SK-N-SH (cell line): ENCODE data around the gene SFMBT2. TPM values are rescaled to one million over a fixed set of nuclear protein-coding genes. Genes with fewer than 3 reads are reported as not detected.

Experiments
- CTCF ChIA-PET: fragments of 300-600, 350-600 bp; formaldehyde crosslinking; extraction: SDS; loops from one replicate; lab custom pipeline; 2021; lab: Yijun Ruan, JAX
- POLR2A ChIA-PET: fragments of 350-600 bp; sonication (Branson Sonifier 250); formaldehyde crosslinking; extraction: SDS; loops from one replicate; lab custom pipeline; 2020; ENCODE audit warnings: antibody characterized with exemption, inconsistent platforms; lab: Yijun Ruan, JAX
- DNase-seq: peaks from one replicate; pipeline ENCODE4 v3.0.0; 2012
- H2AFZ ChIP-seq: fragments of 200-600 bp; sonication (generic); 2 replicates; pipeline ENCODE4 v1.8.1; 2016; ENCODE audit warnings: antibody characterized with exemption, mild to moderate bottlenecking, low read depth
- H3F3A ChIP-seq: fragments of 200-600 bp; sonication (generic); replicated peaks from 2 replicates; pipeline ENCODE3; 2016; ENCODE audit warnings: antibody characterized with exemption, mild to moderate bottlenecking; ENCODE audit not compliant: insufficient read depth
- H3K27ac ChIP-seq, 2 experiments: fragments of 200-500 bp in 1 of 2; fragments of 200-600 bp in 1 of 2; sonication (Bioruptor generic) in 1 of 2; sonication (generic), shearing (Covaris generic) in 1 of 2; 2 replicates each; pipeline versions ENCODE4 v1.5.1 to v1.6.1; 2014 to 2016; ENCODE audit warnings: low read depth in 2 of 2, inconsistent platforms in 1 of 2, low read length in 1 of 2, mild to moderate bottlenecking in 1 of 2, mixed read lengths in 1 of 2
- H3K27me3 ChIP-seq: fragments of 200-600 bp; sonication (generic), shearing (Covaris generic); 2 replicates; pipeline ENCODE4 v1.6.1; 2016; ENCODE audit warnings: mixed run types; ENCODE audit not compliant: insufficient read depth
- H3K36me3 ChIP-seq, 2 experiments: fragments of 200-500 bp in 1 of 2; fragments of 200-600 bp in 1 of 2; sonication (Bioruptor generic) in 1 of 2; sonication (generic) in 1 of 2; replicated peaks in 1 of 2; 2 replicates each; pipeline versions ENCODE3 to v1.5.1; 2014 to 2016; ENCODE audit warnings: low read length in 1 of 2, mild to moderate bottlenecking in 1 of 2; ENCODE audit not compliant: insufficient read depth in 2 of 2, control insufficient read depth in 1 of 2
- H3K4me1 ChIP-seq, 2 experiments: fragments of 200-500 bp in 1 of 2; fragments of 200-600 bp in 1 of 2; sonication (Bioruptor generic) in 1 of 2; sonication (generic), shearing (Covaris generic) in 1 of 2; 2 replicates each; pipeline versions ENCODE4 v1.5.1 to v1.6.1; 2014 to 2016; ENCODE audit warnings: low read depth in 1 of 2, low read length in 1 of 2, mixed run types in 1 of 2; ENCODE audit not compliant: insufficient read depth in 2 of 2, control insufficient read depth in 1 of 2
- H3K4me2 ChIP-seq: fragments of 200-600 bp; sonication (generic), shearing (Covaris generic); 2 replicates; pipeline ENCODE4 v1.6.1; 2017; ENCODE audit warnings: mixed run types
- H3K4me3 ChIP-seq, 2 experiments: fragments of 200-500 bp in 1 of 2; fragments of 200-600 bp in 1 of 2; sonication (Bioruptor generic) in 1 of 2; sonication (generic), shearing (Covaris generic) in 1 of 2; 2 replicates each; pipeline versions ENCODE4 v1.5.1 to v1.8.1; 2014 to 2016; ENCODE audit warnings: low read depth in 2 of 2, inconsistent platforms in 1 of 2, low read length in 1 of 2, mild to moderate bottlenecking in 1 of 2, mixed read lengths in 1 of 2, moderate library complexity in 1 of 2
- H3K79me2 ChIP-seq: fragments of 200-600 bp; sonication (generic); 2 replicates; pipeline ENCODE4 v1.8.1; 2017; ENCODE audit warnings: mild to moderate bottlenecking; ENCODE audit not compliant: insufficient read depth
- H3K9ac ChIP-seq: fragments of 200-600 bp; sonication (generic); 2 replicates; pipeline ENCODE4 v1.6.1; 2017; ENCODE audit warnings: mixed run types
- H3K9me2 ChIP-seq: fragments of 200-600 bp; sonication (generic); 2 replicates; pipeline ENCODE4 v1.6.1; 2017; ENCODE audit warnings: mixed run types
- H3K9me3 ChIP-seq: fragments of 200-600 bp; sonication (generic); 2 replicates; pipeline ENCODE4 v1.6.1; 2017; ENCODE audit warnings: mixed run types, mild to moderate bottlenecking, moderate library complexity
- H4K20me1 ChIP-seq: fragments of 200-600 bp; sonication (generic); 2 replicates; pipeline ENCODE4 v1.6.1; 2017; ENCODE audit warnings: mild to moderate bottlenecking, mixed run types; ENCODE audit not compliant: insufficient read depth
- CHD2 ChIP-seq: fragments of 150-350 bp; IDR thresholded peaks from 2 replicates; pipeline ENCODE4 v1.6.1; 2018; ENCODE audit warnings: low read length; ENCODE audit not compliant: partially characterized antibody
- EZH2phosphoT487 ChIP-seq: fragments of 200-600 bp; sonication (generic); IDR thresholded peaks from 2 replicates; pipeline ENCODE4 v1.6.1; 2017; ENCODE audit warnings: low read depth, mixed run types, mild to moderate bottlenecking, antibody characterized with exemption, moderate library complexity, borderline replicate concordance
- FOSL2 ChIP-seq: IDR thresholded peaks from 2 replicates; pipeline ENCODE4 v1.4.0; 2012; ENCODE audit warnings: low read depth, mild to moderate bottlenecking, moderate library complexity, borderline replicate concordance
- FOXJ3 ChIP-seq: sonication (generic); formaldehyde crosslinking; IDR thresholded peaks from 2 replicates; pipeline ENCODE4 v1.5.1; 2020; ENCODE audit warnings: mild to moderate bottlenecking, missing genetic modification reagents
- GABPA ChIP-seq: IDR thresholded peaks from 2 replicates; pipeline ENCODE4 v1.4.0; 2012; ENCODE audit warnings: low read depth, mild to moderate bottlenecking
- MEF2A ChIP-seq: IDR thresholded peaks from 2 replicates; pipeline ENCODE4 v1.4.0; 2012; ENCODE audit warnings: low read depth, borderline replicate concordance
- NRF1 ChIP-seq: IDR thresholded peaks from 2 replicates; pipeline ENCODE4 v1.6.1; 2012; ENCODE audit warnings: low read depth, mild to moderate bottlenecking, low read length
- POLR2AphosphoS5 ChIP-seq: IDR thresholded peaks from 2 replicates; pipeline ENCODE4 v1.6.1; 2012; ENCODE audit warnings: low read depth, low read length
- RFX5 ChIP-seq: IDR thresholded peaks from 2 replicates; pipeline ENCODE4 v1.6.1; 2012; ENCODE audit warnings: mild to moderate bottlenecking, improper control_type of control experiment, low read length
- RXRA ChIP-seq: IDR thresholded peaks from 2 replicates; pipeline ENCODE4 v1.4.0; 2012; ENCODE audit warnings: low read depth, mild to moderate bottlenecking, borderline replicate concordance
- SIN3A ChIP-seq: IDR thresholded peaks from 2 replicates; pipeline ENCODE4 v1.6.1; 2012; ENCODE audit warnings: low read depth, mild to moderate bottlenecking, low read length, moderate library complexity, borderline replicate concordance
- SMC3 ChIP-seq: IDR thresholded peaks from 2 replicates; pipeline ENCODE4 v1.6.1; 2012; ENCODE audit warnings: low read depth, low read length, improper control_type of control experiment
- TCF12 ChIP-seq: IDR thresholded peaks from 2 replicates; pipeline ENCODE4 v1.4.0; 2012
- TEAD4 ChIP-seq: IDR thresholded peaks from 2 replicates; pipeline ENCODE4 v1.4.0; 2012; ENCODE audit warnings: mild to moderate bottlenecking, borderline replicate concordance; ENCODE audit not compliant: insufficient read depth
- USF2 ChIP-seq: fragments of 150-350 bp; IDR thresholded peaks from 2 replicates; pipeline ENCODE4 v1.6.1; 2017; ENCODE audit warnings: antibody characterized with exemption, low read length, low read depth, borderline replicate concordance
- YY1 ChIP-seq: IDR thresholded peaks from 2 replicates; pipeline ENCODE4 v1.4.0; 2012; ENCODE audit warnings: low read depth, mild to moderate bottlenecking
- ZBTB33 ChIP-seq: IDR thresholded peaks from 2 replicates; pipeline ENCODE4 v1.4.0; 2012; ENCODE audit warnings: low read depth, borderline replicate concordance
- WGBS: methylation state at CpG from one replicate; pipeline ENCODE4 v1.1.6; 2017; ENCODE audit warnings: low lambda C conversion rate; 5-methylcytosine and 5-hydroxymethylcytosine counted together
- polyA plus RNA-seq, 3 experiments: library from polyadenylated mRNA; depleted of rRNA; stranded (reverse); fragments of >200 nt; gene quantifications; 2 replicates each; pipeline ENCODE4 v1.2.3, GENCODE V29; 2012
- TF ChIP-seq, protein P1 (sequence below): IDR thresholded peaks from 2 replicates; pipeline ENCODE4 v1.6.1; 2012; ENCODE audit warnings: mild to moderate bottlenecking, low read depth, low read length, moderate library complexity
- TF ChIP-seq, protein P2 (sequence below): fragments of 200-600 bp; sonication (generic); IDR thresholded peaks from 2 replicates; pipeline ENCODE4 v1.6.1; 2017; ENCODE audit warnings: antibody characterized with exemption, mild to moderate bottlenecking, moderate library complexity
- TF ChIP-seq, protein P3 (sequence below): fragments of 150-350 bp; IDR thresholded peaks from 2 replicates; pipeline ENCODE4 v1.6.1; 2016; ENCODE audit warnings: mild to moderate bottlenecking, low read depth, low read length

SFMBT2 gene
- polyA plus RNA-seq, 1 of the 3 experiments (the other 2 are of a cell fraction): 0.20 TPM

- Histone ChIP-seq H3F3A (no peaks in the 10 kb centered on the region), H4K20me1 (no peaks in the 10 kb centered on the region), H3K27ac (no peak overlapping the region), H3K4me3 (no peak overlapping the region), H3K9me3 (no peaks in the 10 kb centered on the region), H3K36me3 (no peaks in the 10 kb centered on the region), H2AFZ (no peak overlapping the region), H3K9ac (no peak overlapping the region), H3K9me2 (no peaks in the 10 kb centered on the region), H3K79me2 (no peaks in the 10 kb centered on the region), H3K27me3 (no peaks in the 10 kb centered on the region), H3K4me2 (no peak overlapping the region), H3K4me1 (no peaks in the 10 kb centered on the region)
- ChIA-PET POLR2A (no interaction called here), CTCF (interaction anchor here (0.6 to 2.1 kb wide), 2 partner anchors 25 to 158 kb away, joined by 3 to 8 read pairs; no protein-coding TSS in a partner anchor)
- TF ChIP-seq EZH2phosphoT487: no peak
- TF ChIP-seq ZBTB33: no peak
- TF ChIP-seq GABPA: no peak
- TF ChIP-seq, protein P1, sequence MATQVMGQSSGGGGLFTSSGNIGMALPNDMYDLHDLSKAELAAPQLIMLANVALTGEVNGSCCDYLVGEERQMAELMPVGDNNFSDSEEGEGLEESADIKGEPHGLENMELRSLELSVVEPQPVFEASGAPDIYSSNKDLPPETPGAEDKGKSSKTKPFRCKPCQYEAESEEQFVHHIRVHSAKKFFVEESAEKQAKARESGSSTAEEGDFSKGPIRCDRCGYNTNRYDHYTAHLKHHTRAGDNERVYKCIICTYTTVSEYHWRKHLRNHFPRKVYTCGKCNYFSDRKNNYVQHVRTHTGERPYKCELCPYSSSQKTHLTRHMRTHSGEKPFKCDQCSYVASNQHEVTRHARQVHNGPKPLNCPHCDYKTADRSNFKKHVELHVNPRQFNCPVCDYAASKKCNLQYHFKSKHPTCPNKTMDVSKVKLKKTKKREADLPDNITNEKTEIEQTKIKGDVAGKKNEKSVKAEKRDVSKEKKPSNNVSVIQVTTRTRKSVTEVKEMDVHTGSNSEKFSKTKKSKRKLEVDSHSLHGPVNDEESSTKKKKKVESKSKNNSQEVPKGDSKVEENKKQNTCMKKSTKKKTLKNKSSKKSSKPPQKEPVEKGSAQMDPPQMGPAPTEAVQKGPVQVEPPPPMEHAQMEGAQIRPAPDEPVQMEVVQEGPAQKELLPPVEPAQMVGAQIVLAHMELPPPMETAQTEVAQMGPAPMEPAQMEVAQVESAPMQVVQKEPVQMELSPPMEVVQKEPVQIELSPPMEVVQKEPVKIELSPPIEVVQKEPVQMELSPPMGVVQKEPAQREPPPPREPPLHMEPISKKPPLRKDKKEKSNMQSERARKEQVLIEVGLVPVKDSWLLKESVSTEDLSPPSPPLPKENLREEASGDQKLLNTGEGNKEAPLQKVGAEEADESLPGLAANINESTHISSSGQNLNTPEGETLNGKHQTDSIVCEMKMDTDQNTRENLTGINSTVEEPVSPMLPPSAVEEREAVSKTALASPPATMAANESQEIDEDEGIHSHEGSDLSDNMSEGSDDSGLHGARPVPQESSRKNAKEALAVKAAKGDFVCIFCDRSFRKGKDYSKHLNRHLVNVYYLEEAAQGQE: no peak
- no peak for TF ChIP-seq SIN3A
- TF ChIP-seq, protein P2, sequence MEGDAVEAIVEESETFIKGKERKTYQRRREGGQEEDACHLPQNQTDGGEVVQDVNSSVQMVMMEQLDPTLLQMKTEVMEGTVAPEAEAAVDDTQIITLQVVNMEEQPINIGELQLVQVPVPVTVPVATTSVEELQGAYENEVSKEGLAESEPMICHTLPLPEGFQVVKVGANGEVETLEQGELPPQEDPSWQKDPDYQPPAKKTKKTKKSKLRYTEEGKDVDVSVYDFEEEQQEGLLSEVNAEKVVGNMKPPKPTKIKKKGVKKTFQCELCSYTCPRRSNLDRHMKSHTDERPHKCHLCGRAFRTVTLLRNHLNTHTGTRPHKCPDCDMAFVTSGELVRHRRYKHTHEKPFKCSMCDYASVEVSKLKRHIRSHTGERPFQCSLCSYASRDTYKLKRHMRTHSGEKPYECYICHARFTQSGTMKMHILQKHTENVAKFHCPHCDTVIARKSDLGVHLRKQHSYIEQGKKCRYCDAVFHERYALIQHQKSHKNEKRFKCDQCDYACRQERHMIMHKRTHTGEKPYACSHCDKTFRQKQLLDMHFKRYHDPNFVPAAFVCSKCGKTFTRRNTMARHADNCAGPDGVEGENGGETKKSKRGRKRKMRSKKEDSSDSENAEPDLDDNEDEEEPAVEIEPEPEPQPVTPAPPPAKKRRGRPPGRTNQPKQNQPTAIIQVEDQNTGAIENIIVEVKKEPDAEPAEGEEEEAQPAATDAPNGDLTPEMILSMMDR: no peak
- TF ChIP-seq SMC3: no peak
- no peak for TF ChIP-seq NRF1
- TF ChIP-seq, protein P3, sequence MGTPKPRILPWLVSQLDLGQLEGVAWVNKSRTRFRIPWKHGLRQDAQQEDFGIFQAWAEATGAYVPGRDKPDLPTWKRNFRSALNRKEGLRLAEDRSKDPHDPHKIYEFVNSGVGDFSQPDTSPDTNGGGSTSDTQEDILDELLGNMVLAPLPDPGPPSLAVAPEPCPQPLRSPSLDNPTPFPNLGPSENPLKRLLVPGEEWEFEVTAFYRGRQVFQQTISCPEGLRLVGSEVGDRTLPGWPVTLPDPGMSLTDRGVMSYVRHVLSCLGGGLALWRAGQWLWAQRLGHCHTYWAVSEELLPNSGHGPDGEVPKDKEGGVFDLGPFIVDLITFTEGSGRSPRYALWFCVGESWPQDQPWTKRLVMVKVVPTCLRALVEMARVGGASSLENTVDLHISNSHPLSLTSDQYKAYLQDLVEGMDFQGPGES: no peak
- TF ChIP-seq FOSL2: no peak
- TF ChIP-seq YY1: no peak
- no peak for TF ChIP-seq POLR2AphosphoS5
- TF ChIP-seq CHD2: no peak
- no peak for TF ChIP-seq RFX5
- no peak for TF ChIP-seq USF2
- TF ChIP-seq TCF12: no peak
- no peak for TF ChIP-seq MEF2A
- TF ChIP-seq TEAD4: no peak
- no peak for TF ChIP-seq FOXJ3 (CRISPR knock-in tag)
- TF ChIP-seq RXRA: no peak
- no peak for DNase-seq
- 13% methylated on average over 3 of the region's 3 CpGs for WGBS
Measured at GRCh38 chr10:7146189-7146588, 264.6 kb downstream of the SFMBT2 start.
